Measurements from ENCODE around the gene UNC13D.

UNC13D gene

GRCh38 chr17:75822119-75822799, 21.9 kb downstream of the UNC13D start:
- H3K4me3 ChIP-seq (ENCODE audit: control insufficient read depth, low read depth, low read length), result no peak overlapping the region
- no peak for DNase-seq (ENCODE audit: low read depth)
- TF ChIP-seq, protein P1, sequence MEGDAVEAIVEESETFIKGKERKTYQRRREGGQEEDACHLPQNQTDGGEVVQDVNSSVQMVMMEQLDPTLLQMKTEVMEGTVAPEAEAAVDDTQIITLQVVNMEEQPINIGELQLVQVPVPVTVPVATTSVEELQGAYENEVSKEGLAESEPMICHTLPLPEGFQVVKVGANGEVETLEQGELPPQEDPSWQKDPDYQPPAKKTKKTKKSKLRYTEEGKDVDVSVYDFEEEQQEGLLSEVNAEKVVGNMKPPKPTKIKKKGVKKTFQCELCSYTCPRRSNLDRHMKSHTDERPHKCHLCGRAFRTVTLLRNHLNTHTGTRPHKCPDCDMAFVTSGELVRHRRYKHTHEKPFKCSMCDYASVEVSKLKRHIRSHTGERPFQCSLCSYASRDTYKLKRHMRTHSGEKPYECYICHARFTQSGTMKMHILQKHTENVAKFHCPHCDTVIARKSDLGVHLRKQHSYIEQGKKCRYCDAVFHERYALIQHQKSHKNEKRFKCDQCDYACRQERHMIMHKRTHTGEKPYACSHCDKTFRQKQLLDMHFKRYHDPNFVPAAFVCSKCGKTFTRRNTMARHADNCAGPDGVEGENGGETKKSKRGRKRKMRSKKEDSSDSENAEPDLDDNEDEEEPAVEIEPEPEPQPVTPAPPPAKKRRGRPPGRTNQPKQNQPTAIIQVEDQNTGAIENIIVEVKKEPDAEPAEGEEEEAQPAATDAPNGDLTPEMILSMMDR (IDR thresholded peaks at IDR 0.05; ENCODE audit: control insufficient read depth, insufficient read depth, low read depth, low read length, missing control alignments), result no peak

GRCh38 chr17:75821552-75821951, 22.7 kb downstream of the UNC13D start:
- H3K4me3 ChIP-seq (ENCODE audit: control insufficient read depth, low read depth, low read length), result no peak overlapping the region
- no peak for DNase-seq (ENCODE audit: low read depth)
- TF ChIP-seq, protein P1 (IDR thresholded peaks at IDR 0.05; ENCODE audit: control insufficient read depth, insufficient read depth, low read depth, low read length, missing control alignments), result no peak

- H3K4me3 ChIP-seq (ENCODE audit: control insufficient read depth, low read depth, low read length), result no peak overlapping the region
- TF ChIP-seq, protein P1 (IDR thresholded peaks at IDR 0.05; ENCODE audit: control insufficient read depth, insufficient read depth, low read depth, low read length, missing control alignments), result no peak
- DNase-seq (ENCODE audit: low read depth), result no peak
Observed at GRCh38 chr17:75820094-75821080, 23.8 kb downstream of the UNC13D start.

- TF ChIP-seq, protein P1 (IDR thresholded peaks at IDR 0.05; ENCODE audit: control insufficient read depth, insufficient read depth, low read depth, low read length, missing control alignments), result no peak
- no peak overlapping the region for H3K4me3 ChIP-seq (ENCODE audit: control insufficient read depth, low read depth, low read length)
Observed at GRCh38 chr17:75819678-75820077, 24.5 kb downstream of the UNC13D start.

DNA sequence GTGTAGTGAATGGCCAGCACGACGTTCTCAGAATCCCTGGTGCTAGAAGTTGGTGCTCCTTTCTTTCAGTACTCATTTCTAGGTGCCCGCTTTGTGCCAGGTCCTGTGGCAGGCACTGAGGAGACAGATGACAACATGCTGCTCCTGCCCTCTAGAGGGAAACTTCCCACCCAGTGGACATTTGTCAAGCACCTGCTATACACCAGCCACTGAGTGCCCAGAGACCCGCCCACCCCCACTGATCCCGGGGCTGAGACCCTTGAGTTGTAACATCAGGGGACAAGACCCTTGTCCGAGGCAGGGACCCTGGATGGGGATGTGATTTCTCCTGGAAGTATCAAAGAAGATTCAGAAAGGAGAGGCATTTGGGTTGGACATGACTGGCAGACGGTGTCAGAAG, 25.1 kb downstream of the UNC13D start:
- no peak overlapping the region for H3K4me3 ChIP-seq (ENCODE audit: control insufficient read depth, low read depth, low read length)
- no peak for DNase-seq (ENCODE audit: low read depth)
- TF ChIP-seq, protein P1 (IDR thresholded peaks at IDR 0.05; ENCODE audit: control insufficient read depth, insufficient read depth, low read depth, low read length, missing control alignments), result no peak

More at GRCh38 chr17:75819678-75820077, 24.5 kb downstream of the UNC13D start:
- DNase-seq (ENCODE audit: low read depth), result no peak

DNA sequence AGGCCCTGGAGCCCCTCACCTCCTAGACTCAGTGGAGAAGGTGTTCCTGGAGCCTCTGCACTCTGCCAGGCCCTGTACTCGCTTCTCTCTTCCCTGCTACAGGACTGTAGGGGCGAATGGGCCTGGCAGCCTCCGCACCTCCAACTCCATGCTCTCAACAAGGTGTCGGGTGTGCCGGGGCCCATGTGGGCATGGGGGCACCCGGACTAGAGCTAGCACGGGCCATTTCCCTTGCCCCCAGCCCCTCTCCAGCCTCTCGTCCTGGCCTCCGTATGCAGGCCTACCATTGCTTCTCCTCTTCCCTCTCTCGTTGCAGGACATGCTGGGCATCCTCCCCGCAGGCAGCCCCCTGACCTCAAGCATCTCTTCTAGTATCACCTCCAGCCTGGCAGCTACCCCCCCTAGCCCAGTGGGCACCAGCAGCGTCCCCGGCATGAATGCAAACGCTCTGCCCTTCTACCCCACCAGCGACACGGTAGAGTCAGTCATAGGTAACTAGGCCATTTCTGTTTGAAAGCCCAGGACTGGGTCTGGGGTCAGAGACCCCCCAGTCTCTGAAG, 25.8 kb downstream of the UNC13D start:
- TF ChIP-seq, protein P1 (IDR thresholded peaks at IDR 0.05; ENCODE audit: control insufficient read depth, insufficient read depth, low read depth, low read length, missing control alignments), result no peak
- DNase-seq (ENCODE audit: low read depth), result no peak
- no peak overlapping the region for H3K4me3 ChIP-seq (ENCODE audit: control insufficient read depth, low read depth, low read length)

Data from AG09309 (cell line).